IMR-90 (cell line): Measurements from ENCODE around the gene AFTPH. TPM values are rescaled to one million over a fixed set of nuclear protein-coding genes. Genes with fewer than 3 reads are reported as not detected.

ENCODE experiments used
- ATAC-seq: fragments of 200-7000 bp; cut with Tn5 transposase; 2 replicates; pipeline ENCODE4 v1.9.1; 2020; ENCODE audit warnings: low read depth, mild to moderate bottlenecking, moderate library complexity
- BruUV-seq: library from RNA; stranded (reverse); fragments of 400-500 nt; replicated peaks from 2 replicates; lab custom pipeline; 2021; lab: Mats Ljungman, UMichigan
- CTCF ChIA-PET: fragments of 300-600 bp; formaldehyde crosslinking; extraction: SDS; loops from one replicate; lab custom pipeline; 2021; ENCODE audit warnings: antibody characterized with exemption; lab: Yijun Ruan, JAX
- POLR2A ChIA-PET: fragments of 300-600 bp; sonication (Branson Sonifier 250); formaldehyde crosslinking; loops from one replicate; lab custom pipeline; 2022; ENCODE audit warnings: antibody characterized with exemption; ENCODE audit not compliant: unreplicated experiment; lab: Charles Lee
- DNase-seq: peaks from one replicate; pipeline ENCODE4 v3.0.0; 2013
- H2AFZ ChIP-seq: replicated peaks from 2 replicates; pipeline ENCODE3; 2013; ENCODE audit warnings: low read length, mild to moderate bottlenecking; ENCODE audit not compliant: poor library complexity
- H2AK5ac ChIP-seq: 2 replicates; pipeline ENCODE4 v1.6.1; 2013; ENCODE audit warnings: low read depth, low read length, inconsistent platforms
- H2AK9ac ChIP-seq: replicated peaks from 2 replicates; pipeline ENCODE3; 2013; ENCODE audit warnings: mild to moderate bottlenecking, low read depth, low read length, moderate library complexity; ENCODE audit not compliant: poor library complexity
- H2BK120ac ChIP-seq: 2 replicates; pipeline ENCODE4 v1.6.1; 2013; ENCODE audit warnings: low read depth, low read length, inconsistent platforms
- H2BK15ac ChIP-seq: 3 replicates; pipeline ENCODE4 v1.6.1; 2013; ENCODE audit warnings: low read depth, low read length, inconsistent platforms
- H2BK20ac ChIP-seq: 2 replicates; pipeline ENCODE4 v1.6.1; 2013; ENCODE audit warnings: low read depth, mild to moderate bottlenecking, inconsistent platforms, low read length, moderate library complexity
- H2BK5ac ChIP-seq: 2 replicates; pipeline ENCODE4 v1.6.1; 2013; ENCODE audit warnings: mild to moderate bottlenecking, low read depth, low read length, inconsistent platforms; ENCODE audit not compliant: poor library complexity, severe bottlenecking
- H3K14ac ChIP-seq: replicated peaks from 2 replicates; pipeline ENCODE4 v1.6.1; 2013; ENCODE audit warnings: low read depth, low read length, inconsistent platforms
- H3K18ac ChIP-seq: 2 replicates; pipeline ENCODE4 v1.6.1; 2013; ENCODE audit warnings: low read depth, low read length, control low read depth
- H3K23ac ChIP-seq: 2 replicates; pipeline ENCODE4 v1.6.1; 2013; ENCODE audit warnings: low read depth, low read length, inconsistent platforms
- H3K27ac ChIP-seq: 2 replicates; pipeline ENCODE4 v1.5.1; 2013; ENCODE audit warnings: mild to moderate bottlenecking, control low read depth, low read length; ENCODE audit not compliant: insufficient read depth
- H3K27me3 ChIP-seq: 2 replicates; pipeline ENCODE4 v1.6.1; 2013; ENCODE audit warnings: low read length; ENCODE audit not compliant: control insufficient read depth, insufficient read depth
- H3K36me3 ChIP-seq: 2 replicates; pipeline ENCODE4 v1.6.1; 2013; ENCODE audit warnings: low read length, mixed read lengths; ENCODE audit not compliant: control insufficient read depth, insufficient read depth
- H3K4ac ChIP-seq: 2 replicates; pipeline ENCODE4 v1.6.1; 2013; ENCODE audit warnings: low read depth, low read length, inconsistent platforms
- H3K4me1 ChIP-seq: 2 replicates; pipeline ENCODE4 v1.6.1; 2013; ENCODE audit warnings: low read length, mixed read lengths; ENCODE audit not compliant: control insufficient read depth, insufficient read depth
- H3K4me2 ChIP-seq: 2 replicates; pipeline ENCODE4 v1.6.1; 2013; ENCODE audit warnings: low read depth, mild to moderate bottlenecking, control low read depth, low read length, moderate library complexity
- H3K4me3 ChIP-seq: 2 replicates; pipeline ENCODE4 v1.5.1; 2013; ENCODE audit warnings: low read depth, mild to moderate bottlenecking, control low read depth, low read length, moderate library complexity; ENCODE audit not compliant: insufficient read depth
- H3K56ac ChIP-seq: 2 replicates; pipeline ENCODE4 v1.6.1; 2013; ENCODE audit warnings: low read length, inconsistent platforms; ENCODE audit not compliant: insufficient read depth; ENCODE audit errors: extremely low read depth
- H3K79me1 ChIP-seq, 2 experiments: 2 replicates each; pipeline ENCODE4 v1.6.1; 2013; ENCODE audit warnings: low read length in 2 of 2, inconsistent platforms in 1 of 2, low read depth in 1 of 2
- H3K9ac ChIP-seq: 2 replicates; pipeline ENCODE4 v1.6.1; 2013; ENCODE audit warnings: low read depth, low read length, control low read depth
- H3K9me1 ChIP-seq: 2 replicates; pipeline ENCODE4 v1.6.1; 2013; ENCODE audit warnings: low read length, inconsistent platforms; ENCODE audit not compliant: insufficient read depth
- H3K9me3 ChIP-seq: 2 replicates; pipeline ENCODE4 v1.6.1; 2013; ENCODE audit warnings: low read length; ENCODE audit not compliant: control insufficient read depth, insufficient read depth
- H4K20me1 ChIP-seq: 2 replicates; pipeline ENCODE4 v1.6.1; 2013; ENCODE audit warnings: low read length, inconsistent platforms; ENCODE audit not compliant: insufficient read depth
- H4K5ac ChIP-seq: 2 replicates; pipeline ENCODE4 v1.6.1; 2013; ENCODE audit warnings: mild to moderate bottlenecking, low read depth, low read length, control low read depth
- H4K8ac ChIP-seq, 2 experiments: 2 replicates each; pipeline ENCODE4 v1.6.1; 2013; ENCODE audit warnings: low read depth in 2 of 2, low read length in 2 of 2, control low read depth in 1 of 2, inconsistent platforms in 1 of 2
- H4K91ac ChIP-seq: 2 replicates; pipeline ENCODE4 v1.6.1; 2013; ENCODE audit warnings: low read depth, low read length, inconsistent platforms; ENCODE audit not compliant: insufficient read depth
- BHLHE40 ChIP-seq: fragments of 150-350 bp; IDR thresholded peaks from 2 replicates; pipeline ENCODE4 v1.6.1; 2016; ENCODE audit warnings: mild to moderate bottlenecking, low read depth, low read length
- CEBPB ChIP-seq: IDR thresholded peaks from 2 replicates; pipeline ENCODE4 v1.6.1; 2012; ENCODE audit warnings: low read depth, low read length, improper control_type of control experiment
- CHD1 ChIP-seq: IDR thresholded peaks from 2 replicates; pipeline ENCODE4 v1.6.1; 2012; ENCODE audit warnings: low read depth, low read length, improper control_type of control experiment
- CTCF ChIP-seq: conservative IDR thresholded peaks from 2 replicates; pipeline ENCODE4 v1.5.1; 2012; ENCODE audit warnings: mild to moderate bottlenecking, low read depth, low read length, improper control_type of control experiment
- ELK1 ChIP-seq: fragments of 150-350 bp; IDR thresholded peaks from 2 replicates; pipeline ENCODE4 v1.6.1; 2016; ENCODE audit warnings: low read depth, mild to moderate bottlenecking, low read length, moderate library complexity, borderline replicate concordance
- MAFK ChIP-seq: IDR thresholded peaks from 2 replicates; pipeline ENCODE4 v1.6.1; 2012; ENCODE audit warnings: low read depth, low read length, improper control_type of control experiment
- MAZ ChIP-seq: IDR thresholded peaks from 2 replicates; pipeline ENCODE4 v1.6.1; 2012; ENCODE audit warnings: low read depth, mild to moderate bottlenecking, low read length, improper control_type of control experiment, moderate library complexity, borderline replicate concordance
- RAD21 ChIP-seq: IDR thresholded peaks from 2 replicates; pipeline ENCODE4 v1.6.1; 2012; ENCODE audit warnings: low read length, improper control_type of control experiment
- RCOR1 ChIP-seq: IDR thresholded peaks from 2 replicates; pipeline ENCODE4 v1.6.1; 2012; ENCODE audit warnings: mild to moderate bottlenecking, low read length, improper control_type of control experiment; ENCODE audit not compliant: insufficient replicate concordance
- RFX5 ChIP-seq: IDR thresholded peaks from 2 replicates; pipeline ENCODE4 v1.8.0; 2012; ENCODE audit warnings: low read depth, mild to moderate bottlenecking, low read length, moderate library complexity
- USF2 ChIP-seq: fragments of 150-350 bp; IDR thresholded peaks from 2 replicates; pipeline ENCODE4 v1.6.1; 2017; ENCODE audit warnings: mild to moderate bottlenecking, antibody characterized with exemption, low read length, low read depth
- WGBS, 2 experiments: methylation state at CpG; one replicate each; pipeline versions ENCODE4 v1.1.5 to v1.1.7; 2013; ENCODE audit warnings: missing lambda C conversion rate in 2 of 2; ENCODE audit not compliant: insufficient read length in 1 of 2; ENCODE audit errors: extremely low coverage in 2 of 2; 5-methylcytosine and 5-hydroxymethylcytosine counted together
- dilution Hi-C: fragments of 300-500 bp; cut with HindIII; formaldehyde crosslinking; loops from one replicate; pipeline ENCODE4 v1.14.3; 2018; ENCODE audit warnings: low sequenced_read_pairs; ENCODE audit not compliant: unreplicated experiment
- in situ Hi-C: fragments of 300-500 bp; cut with MboI; formaldehyde crosslinking; loops from 3 replicates; pipeline ENCODE4 v1.14.3; 2019; ENCODE audit warnings: low sequenced_read_pairs, inconsistent platforms, mixed read lengths
- intact Hi-C: fragments of 100-400 bp; cut with micrococcal nuclease; formaldehyde crosslinking; loops from 2 replicates; pipeline ENCODE4 v1.10.0; 2022
- polyA plus RNA-seq, 3 experiments: library from polyadenylated mRNA; depleted of rRNA; stranded (reverse); fragments of >200 nt; gene quantifications; 2 replicates each; pipeline ENCODE4 v1.2.3, GENCODE V29; 2012; ENCODE audit warnings: low replicate concordance in 1 of 3
- total RNA-seq: library from RNA; depleted of rRNA; stranded (reverse); fragments of >200 nt; gene quantifications from 2 replicates; pipeline ENCODE4 v1.2.3, GENCODE V29; 2012

Gene AFTPH
- total and polyA plus RNA-seq, 2 of the 4 experiments (the other 2 are of a cell fraction) = 9.4 to 19.9 TPM

- intact Hi-C loops (no loop called here), dilution Hi-C loops (no loop called here), in situ Hi-C loops (no loop called here)
- no peaks in the 10 kb centered on the region for H3K4me1 ChIP-seq
- TF ChIP-seq CHD1 (no peak), CTCF (no peak), CEBPB (no peak), USF2 (no peak), RFX5 (no peak), RCOR1 (no peak), MAFK (no peak), MAZ (no peak), BHLHE40 (no peak), RAD21 (no peak), ELK1 (no peak)
- H3K27ac ChIP-seq = no peak overlapping the region
- no peak for ATAC-seq
- no peak overlapping the region for H3K23ac ChIP-seq
- H3K79me1 ChIP-seq = no peaks in the 10 kb centered on the region
- H3K9me3 ChIP-seq = no peaks in the 10 kb centered on the region
- H3K9me1 ChIP-seq = no peaks in the 10 kb centered on the region
- no peak overlapping the region for H4K91ac ChIP-seq
- no peak overlapping the region for H4K5ac ChIP-seq
- POLR2A ChIA-PET = interaction anchor here (0.6 kb wide), 1 partner anchor 612 kb away, joined by 5 read pairs; the partner anchor contains the start of gene ACTR2
- no peak overlapping the region for H4K8ac ChIP-seq
- H2BK20ac ChIP-seq = no peak overlapping the region
- no peak for DNase-seq
- no peak overlapping the region for H3K4me2 ChIP-seq
- no peak overlapping the region for H2BK15ac ChIP-seq
- H2BK5ac ChIP-seq = no peak overlapping the region
- H3K4me3 ChIP-seq = no peak overlapping the region
- no peak overlapping the region for H2AK9ac ChIP-seq
- H3K18ac ChIP-seq = no peak overlapping the region
- no peaks in the 10 kb centered on the region for H3K36me3 ChIP-seq
- no peak overlapping the region for H3K14ac ChIP-seq
- H3K9ac ChIP-seq = no peak overlapping the region
- H2AK5ac ChIP-seq = no peak overlapping the region
- H2AFZ ChIP-seq = no peak overlapping the region
- BruUV-seq = no TSS peak
- H4K20me1 ChIP-seq = no peaks in the 10 kb centered on the region
- CTCF ChIA-PET = interaction anchor here (0.5 kb wide), 1 partner anchor 46 kb away, joined by 3 read pairs; no protein-coding TSS in a partner anchor
- no peak overlapping the region for H3K56ac ChIP-seq
- no peak overlapping the region for H2BK120ac ChIP-seq
- WGBS, 2 experiments = 80% methylated on average over 1 of the region's 6 CpGs; no CpG with 5 or more reads in 1 of the 2 experiments
- no peak overlapping the region for H3K4ac ChIP-seq
- peaks cover 63% of the 10 kb centered on the region for H3K27me3 ChIP-seq
Observed at GRCh38 chr2:64615192-64615763, 91.2 kb downstream of the AFTPH start.
